Breast epithelium (tissue), 4 donors: ENCODE results near the gene B3GALT6. TPM values are rescaled to one million over a fixed set of nuclear protein-coding genes. Genes with fewer than 3 reads are reported as not detected.

Experiments
- DNase-seq, 2 donors: peaks; one replicate each; pipeline ENCODE4 v3.0.0-alpha.2; 2019; ENCODE audit warnings: low spot score in 2 of 2
- H3K27ac ChIP-seq, 2 donors: fragments of 200-600 bp; sonication (generic) in 1 of 2; one replicate each; pipeline ENCODE4 v1.5.1; 2016 to 2019; ENCODE audit warnings: mild to moderate bottlenecking in 1 of 2
- H3K27me3 ChIP-seq, 2 donors: fragments of 200-600 bp; sonication (generic) in 1 of 2; one replicate each; pipeline versions ENCODE4 v1.5.1 to v1.6.0; 2017 to 2019; ENCODE audit warnings: control low read depth in 1 of 2, mild to moderate bottlenecking in 1 of 2
- H3K36me3 ChIP-seq: fragments of 200-600 bp; one replicate; pipeline ENCODE4 v1.5.1; 2019
- H3K4me1 ChIP-seq, 2 donors: fragments of 200-600 bp; sonication (generic); one replicate each; pipeline ENCODE4 v1.5.1; 2016 to 2019; ENCODE audit warnings: control low read depth in 1 of 2
- H3K4me3 ChIP-seq, 3 donors: fragments of 200-600 bp; sonication (generic); 1 replicate in 2 of 3; 2 replicates in 1 of 3; pipeline ENCODE4 v1.5.1; 2016 to 2019; ENCODE audit warnings: mild to moderate bottlenecking in 3 of 3, moderate library complexity in 2 of 3
- H3K9me3 ChIP-seq, 2 donors: fragments of 200-600 bp; sonication (generic) in 1 of 2; one replicate each; pipeline ENCODE4 v1.5.1; 2016 to 2019; ENCODE audit warnings: control low read depth in 1 of 2
- CTCF ChIP-seq, 3 donors: fragments of 450-650 bp; IDR thresholded peaks; one replicate each; pipeline ENCODE4 v1.5.1; 2016 to 2017; ENCODE audit warnings: antibody characterized with exemption in 3 of 3, mild to moderate bottlenecking in 3 of 3, moderate library complexity in 3 of 3
- POLR2A ChIP-seq: fragments of 450-650 bp; IDR thresholded peaks from one replicate; pipeline ENCODE4 v1.6.1; 2016; ENCODE audit warnings: antibody characterized with exemption, mild to moderate bottlenecking, moderate library complexity
- POLR2AphosphoS5 ChIP-seq, 3 donors: sonication (generic); formaldehyde crosslinking; IDR thresholded peaks; one replicate each; pipeline ENCODE4 v1.6.1; 2017; ENCODE audit warnings: antibody characterized with exemption in 3 of 3
- intact Hi-C: fragments of 100-400 bp; cut with DNase I; formaldehyde crosslinking; loops from one replicate; pipeline ENCODE4 v1.15.1; 2023; ENCODE audit warnings: low total_unique reads
- total RNA-seq, 3 donors: library from RNA; depleted of rRNA; stranded (reverse); fragments of >200 nt; gene quantifications; one replicate each; pipeline ENCODE4 v1.1.0, GENCODE V29; 2016

The B3GALT6 gene
- total RNA-seq, 3 donors from 2014 or later: 14.4 to 16.0 (median 14.4) TPM

GRCh38 chr1:1253972-1254666, 22.1 kb downstream of the B3GALT6 start:
- intact Hi-C loops: no loop called here
- no peak for DNase-seq
- no peak overlapping the region for H3K27ac ChIP-seq
- no peaks in the 10 kb centered on the region for H3K4me1 ChIP-seq
- H3K4me3 ChIP-seq: no peak overlapping the region
- H3K36me3 ChIP-seq: peaks cover 11% of the 10 kb centered on the region
- H3K9me3 ChIP-seq: no peaks in the 10 kb centered on the region
- no peaks in the 10 kb centered on the region for H3K27me3 ChIP-seq
- TF ChIP-seq POLR2A (no peak), POLR2AphosphoS5 (IDR thresholded peaks at IDR 0.05) (no peak), CTCF (IDR thresholded peaks at IDR 0.05) (no peak)

DNA sequence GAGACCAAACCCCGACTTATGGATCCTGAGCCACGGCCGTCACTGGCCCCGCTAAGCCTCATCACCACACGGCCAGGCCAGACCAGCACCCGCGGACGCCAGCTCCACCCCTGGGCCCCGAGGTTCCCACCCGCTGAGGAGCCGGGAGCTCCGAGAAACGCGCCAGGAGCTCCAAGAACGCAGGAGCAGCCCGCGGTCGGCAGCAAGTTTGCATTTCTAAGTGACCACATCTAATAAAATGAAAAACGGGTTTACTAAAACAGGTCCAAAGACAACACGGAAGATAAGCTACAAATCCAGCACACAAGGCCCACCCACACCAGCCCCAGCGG, 22.6 kb downstream of the B3GALT6 start:
- no peak overlapping the region for H3K4me3 ChIP-seq
- no peaks in the 10 kb centered on the region for H3K27me3 ChIP-seq
- TF ChIP-seq CTCF (IDR thresholded peaks at IDR 0.05): no peak
- TF ChIP-seq POLR2AphosphoS5 (IDR thresholded peaks at IDR 0.05): no peak
- no peak for TF ChIP-seq POLR2A
- intact Hi-C loops: no loop called here
- peaks cover 11% of the 10 kb centered on the region for H3K36me3 ChIP-seq
- H3K4me1 ChIP-seq: no peaks in the 10 kb centered on the region
- DNase-seq: no peak
- H3K27ac ChIP-seq: no peak overlapping the region
- no peaks in the 10 kb centered on the region for H3K9me3 ChIP-seq

DNA sequence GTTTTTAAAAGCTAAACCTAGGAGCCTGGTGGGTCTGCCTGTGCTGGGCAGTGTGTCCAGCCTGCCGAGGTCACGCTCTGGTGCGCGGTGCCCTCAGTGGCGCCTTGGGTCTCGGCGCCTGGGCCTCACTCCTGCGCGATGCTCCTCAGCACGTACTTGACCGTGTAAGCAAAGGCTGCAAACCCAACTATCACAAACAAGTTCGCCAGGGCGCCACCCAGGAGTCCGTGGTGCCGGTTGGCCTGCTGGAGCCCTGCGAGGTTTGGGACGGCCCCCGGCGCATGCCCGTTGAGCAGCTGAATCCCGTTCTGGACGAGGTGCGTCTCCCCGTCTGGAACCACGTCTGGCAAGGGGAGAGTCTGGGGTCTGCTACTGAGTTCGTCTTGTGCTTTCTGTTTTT, 23.0 kb downstream of the B3GALT6 start:
- TF ChIP-seq POLR2A (no peak), POLR2AphosphoS5 (IDR thresholded peaks at IDR 0.05) (no peak), CTCF (IDR thresholded peaks at IDR 0.05) (no peak)
- H3K27me3 ChIP-seq: no peaks in the 10 kb centered on the region
- no peak overlapping the region for H3K4me3 ChIP-seq
- no peak for DNase-seq
- no peaks in the 10 kb centered on the region for H3K9me3 ChIP-seq
- no peak overlapping the region for H3K27ac ChIP-seq
- no peaks in the 10 kb centered on the region for H3K4me1 ChIP-seq
- peaks cover 11% of the 10 kb centered on the region for H3K36me3 ChIP-seq
- intact Hi-C loops: loop anchor here (5.0 kb wide), 1 partner anchor 187 kb away; no protein-coding TSS in a partner anchor

DNA sequence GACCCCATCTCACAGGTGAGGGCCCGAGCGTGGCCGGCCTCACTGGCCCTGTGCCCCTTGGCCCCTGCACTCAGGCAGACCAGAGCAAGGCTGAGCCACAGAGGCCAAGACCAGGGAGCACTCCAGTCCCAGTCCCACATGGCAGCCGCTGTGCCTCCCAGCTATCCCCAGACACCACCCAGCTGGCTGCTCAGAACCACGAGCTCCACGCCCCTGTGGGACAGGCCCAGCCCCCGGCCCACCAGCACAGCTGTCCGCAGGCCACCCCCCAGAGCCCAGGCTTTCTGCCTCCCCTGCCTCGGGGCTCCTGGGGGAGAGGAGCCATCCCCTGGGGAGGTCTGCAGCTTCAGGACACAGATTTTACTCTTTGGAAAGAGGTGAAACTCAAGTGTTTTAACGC, 23.6 kb downstream of the B3GALT6 start:
- peaks cover 11% of the 10 kb centered on the region for H3K36me3 ChIP-seq
- TF ChIP-seq CTCF (IDR thresholded peaks at IDR 0.05) (no peak), POLR2A (no peak), POLR2AphosphoS5 (IDR thresholded peaks at IDR 0.05) (no peak)
- no peak for DNase-seq
- H3K27ac ChIP-seq: no peak overlapping the region
- H3K4me1 ChIP-seq: no peaks in the 10 kb centered on the region
- H3K9me3 ChIP-seq: no peaks in the 10 kb centered on the region
- H3K27me3 ChIP-seq: no peaks in the 10 kb centered on the region
- no peak overlapping the region for H3K4me3 ChIP-seq
- intact Hi-C loops: loop anchor here (5.0 kb wide), 1 partner anchor 187 kb away; no protein-coding TSS in a partner anchor

GRCh38 chr1:1256956-1257871, 25.2 kb downstream of the B3GALT6 start:
- no peak for TF ChIP-seq CTCF (IDR thresholded peaks at IDR 0.05)
- no peak for TF ChIP-seq POLR2AphosphoS5 (IDR thresholded peaks at IDR 0.05)
- TF ChIP-seq POLR2A: no peak
- Histone ChIP-seq H3K9me3 (no peaks in the 10 kb centered on the region), H3K27me3 (no peaks in the 10 kb centered on the region), H3K4me1 (no peaks in the 10 kb centered on the region), H3K36me3 (peaks cover 14% of the 10 kb centered on the region), H3K27ac (no peak overlapping the region), H3K4me3 (no peak overlapping the region)
- intact Hi-C loops: loop anchor here (5.0 kb wide), 1 partner anchor 185 kb away; no protein-coding TSS in a partner anchor
- no peak for DNase-seq
